Activated CD4-positive, CD25-positive, alpha-beta regulatory T cell (primary cell): ENCODE data around the gene SRGAP3.
"Not testable (repeated sequence)": the region's sequence is repeated elsewhere in the genome, so short reads cannot be mapped to it uniquely, and the experiment has no call there.

ENCODE experiments used
- DNase-seq, 4 experiments: peaks; one replicate each; lab custom pipeline; 2025; lab: John Stamatoyannopoulos, UW

SRGAP3 gene

DNA sequence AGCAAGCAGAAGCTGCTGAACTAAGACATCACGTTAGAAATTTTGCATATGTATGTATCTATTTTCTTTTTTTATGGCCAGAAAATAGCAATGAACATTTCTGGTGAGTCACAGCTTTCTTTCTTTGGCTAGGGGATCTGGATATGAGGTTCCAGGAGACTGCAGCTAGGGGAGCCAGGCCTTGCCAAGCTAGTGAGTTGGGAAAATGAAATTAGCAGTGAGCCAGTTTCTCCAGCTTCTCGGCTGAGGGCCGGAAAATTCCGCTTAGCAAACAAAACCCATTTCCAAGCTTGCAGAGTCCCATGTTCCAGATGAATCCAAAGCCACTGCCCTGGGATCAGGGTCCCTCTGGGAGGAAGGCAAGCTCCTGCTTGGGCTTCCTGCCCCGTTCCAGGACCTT is 137.6 kb downstream of the SRGAP3 start:
- no peak for DNase-seq

DNA sequence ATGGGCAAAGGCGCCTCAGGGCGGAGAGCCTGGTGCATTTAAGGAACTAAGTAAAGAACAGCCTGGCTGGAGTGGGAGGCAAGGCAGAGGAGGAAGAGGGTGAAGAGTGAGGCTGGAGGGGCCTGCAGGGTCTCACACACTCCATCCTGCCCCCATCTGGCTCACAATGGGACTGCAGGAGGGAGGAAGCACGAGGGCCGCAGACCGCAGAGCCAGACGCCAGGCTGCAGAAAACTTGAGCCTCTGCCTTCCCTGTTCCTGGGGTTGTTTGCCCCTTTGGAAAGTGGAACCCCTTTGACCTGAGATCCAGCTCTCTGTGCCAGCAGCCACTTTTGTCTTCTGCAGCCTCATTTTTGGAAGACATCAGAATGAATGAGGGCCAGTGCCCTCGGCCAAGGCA is 138.0 kb downstream of the SRGAP3 start:
- no peak for DNase-seq

DNA sequence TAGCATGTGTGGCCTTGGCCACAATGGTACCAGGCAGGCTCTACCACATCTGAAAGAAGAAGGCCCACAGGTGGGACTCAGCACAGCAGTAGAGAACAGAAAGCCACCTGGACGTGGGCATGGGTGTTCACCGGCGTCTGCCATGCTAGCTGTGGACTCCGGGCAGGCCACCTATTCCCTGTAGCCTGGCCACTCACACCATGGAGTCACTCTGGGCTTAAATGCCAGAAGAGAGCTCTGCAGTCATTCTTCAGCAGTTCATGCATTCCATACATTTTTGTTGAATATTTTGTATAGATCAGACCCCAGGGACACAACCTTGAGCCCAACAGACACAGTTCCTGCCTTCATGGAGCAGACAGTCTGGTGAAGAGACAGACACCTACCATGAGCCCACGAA is 138.6 kb downstream of the SRGAP3 start:
- no peak for DNase-seq

DNA sequence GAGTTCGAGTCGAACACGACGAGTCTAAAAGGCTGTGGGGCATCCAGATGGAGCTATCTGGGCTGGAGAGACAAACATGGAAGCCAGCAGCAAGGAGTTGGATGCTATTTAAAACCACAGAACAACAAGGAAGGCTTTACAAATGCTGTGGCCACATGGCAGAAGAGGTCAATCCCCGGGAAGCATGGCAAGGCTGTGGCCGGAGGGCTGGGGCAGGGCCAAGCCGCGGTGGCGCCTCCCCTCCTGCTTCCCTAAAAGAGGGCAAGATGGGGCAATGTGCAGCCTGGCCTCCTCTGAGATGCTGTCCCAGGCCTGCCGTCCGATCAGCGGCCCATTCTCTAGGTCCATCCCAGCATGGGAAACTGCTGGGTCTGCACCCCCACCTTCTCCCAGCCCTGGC is 139.1 kb downstream of the SRGAP3 start:
- DNase-seq: no peak

DNA sequence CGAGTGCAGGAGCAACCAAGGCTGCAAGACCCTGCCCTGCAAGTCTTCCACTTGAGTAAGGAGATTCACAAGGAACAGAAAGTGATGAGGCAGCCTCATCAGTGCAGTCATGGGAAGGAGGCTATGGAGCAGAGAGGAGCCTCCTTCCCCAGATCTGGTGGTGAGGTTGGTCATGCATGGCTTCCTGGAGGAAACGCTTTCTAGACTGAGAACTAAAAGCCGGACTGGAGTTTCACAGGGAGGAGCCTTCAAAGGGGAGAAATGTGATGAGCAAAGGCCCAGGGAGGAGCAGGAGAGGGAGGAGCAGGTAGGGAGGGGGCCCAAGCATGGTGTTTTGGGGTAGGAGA is 139.9 kb downstream of the SRGAP3 start:
- no peak for DNase-seq

DNA sequence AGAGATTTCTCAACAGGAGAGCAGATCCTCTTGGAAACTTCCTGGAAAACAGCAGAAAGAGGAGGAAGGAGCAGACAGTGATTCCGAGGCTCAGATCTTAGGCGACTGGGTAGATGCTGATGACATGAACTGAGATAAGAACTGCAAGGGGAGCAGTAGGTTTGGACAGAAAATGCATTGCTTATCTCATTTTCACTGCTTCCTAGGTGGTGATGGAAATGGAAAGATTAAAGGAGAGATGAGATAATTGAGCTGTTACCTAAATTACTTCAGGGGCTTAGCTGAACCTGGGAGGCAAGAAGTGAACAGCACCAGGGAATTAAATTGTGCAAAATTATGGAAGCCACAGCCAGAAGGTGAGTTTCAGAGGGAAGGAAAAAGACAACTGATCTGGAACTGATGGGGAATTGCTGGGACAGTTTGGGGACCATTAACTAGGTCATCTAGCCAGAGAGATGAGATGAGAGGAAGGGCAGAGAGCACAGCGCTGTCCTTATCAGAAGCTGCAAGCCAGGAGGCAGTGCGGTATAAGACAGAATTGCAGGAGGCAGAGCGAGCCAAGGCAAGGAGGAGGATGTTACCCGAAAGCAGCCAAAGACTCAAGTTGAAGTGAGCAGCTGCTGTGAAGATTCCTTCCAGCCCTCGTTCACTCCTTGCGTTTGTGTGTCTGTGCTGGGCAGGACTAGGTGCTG is 140.4 kb downstream of the SRGAP3 start:
- no peak for DNase-seq

DNA sequence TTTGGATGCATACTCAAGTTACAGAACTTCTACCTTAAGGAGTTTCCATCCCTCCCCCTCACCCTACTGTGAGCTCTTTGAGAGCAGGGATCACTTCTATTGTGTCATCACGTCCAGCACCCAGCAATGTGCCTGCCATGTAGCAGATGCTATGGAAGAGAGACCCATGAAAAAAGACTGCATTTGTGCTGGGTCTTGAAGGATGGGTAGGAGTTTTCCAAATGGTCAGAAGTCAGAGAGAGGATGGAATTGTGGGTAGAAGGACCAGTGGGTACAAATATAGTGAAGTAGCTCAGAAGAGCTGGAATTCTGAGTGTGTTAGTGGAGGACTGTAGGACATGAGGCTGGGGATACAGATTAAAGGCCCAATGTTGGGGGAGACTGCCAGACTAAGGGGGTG is 141.7 kb downstream of the SRGAP3 start:
- no peak for DNase-seq

DNA sequence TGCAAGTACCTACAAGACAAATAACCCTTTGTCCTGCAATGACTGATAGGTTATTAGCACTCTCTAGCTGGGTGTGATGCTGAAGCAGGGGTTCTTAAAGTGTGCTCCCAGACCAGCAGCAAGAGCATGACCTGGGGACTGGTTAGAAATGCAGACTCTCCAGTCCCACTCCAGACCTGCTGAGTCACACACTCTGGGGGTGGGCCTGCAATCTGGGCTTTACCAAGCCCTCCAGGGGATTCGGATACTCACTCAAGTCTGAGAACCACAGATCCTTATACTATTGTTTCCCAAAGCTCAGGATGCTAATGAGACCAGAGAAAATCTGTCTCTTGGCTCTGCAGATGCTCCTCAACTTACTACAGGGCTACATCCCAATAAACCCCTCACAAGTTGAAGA is 144.0 kb downstream of the SRGAP3 start:
- DNase-seq: no peak

DNA sequence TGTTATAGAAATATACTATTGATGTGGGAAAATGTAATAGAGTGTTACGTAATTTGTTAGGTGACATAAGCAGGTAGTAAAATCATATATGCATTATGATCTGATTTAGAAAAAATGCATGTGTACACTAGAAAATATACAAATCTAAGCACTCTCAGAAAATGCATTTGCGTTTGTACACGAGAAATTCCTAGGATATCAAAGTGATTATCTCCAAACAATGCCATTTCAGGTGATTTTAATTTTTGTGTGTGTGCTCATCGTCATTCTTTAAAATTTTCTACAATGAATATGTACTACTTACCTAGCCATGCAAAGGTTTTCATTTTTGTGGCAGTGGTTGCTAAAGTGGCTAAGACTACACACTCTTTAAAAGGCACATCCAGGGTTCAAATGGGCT is 145.3 kb downstream of the SRGAP3 start:
- DNase-seq: no peak

DNA sequence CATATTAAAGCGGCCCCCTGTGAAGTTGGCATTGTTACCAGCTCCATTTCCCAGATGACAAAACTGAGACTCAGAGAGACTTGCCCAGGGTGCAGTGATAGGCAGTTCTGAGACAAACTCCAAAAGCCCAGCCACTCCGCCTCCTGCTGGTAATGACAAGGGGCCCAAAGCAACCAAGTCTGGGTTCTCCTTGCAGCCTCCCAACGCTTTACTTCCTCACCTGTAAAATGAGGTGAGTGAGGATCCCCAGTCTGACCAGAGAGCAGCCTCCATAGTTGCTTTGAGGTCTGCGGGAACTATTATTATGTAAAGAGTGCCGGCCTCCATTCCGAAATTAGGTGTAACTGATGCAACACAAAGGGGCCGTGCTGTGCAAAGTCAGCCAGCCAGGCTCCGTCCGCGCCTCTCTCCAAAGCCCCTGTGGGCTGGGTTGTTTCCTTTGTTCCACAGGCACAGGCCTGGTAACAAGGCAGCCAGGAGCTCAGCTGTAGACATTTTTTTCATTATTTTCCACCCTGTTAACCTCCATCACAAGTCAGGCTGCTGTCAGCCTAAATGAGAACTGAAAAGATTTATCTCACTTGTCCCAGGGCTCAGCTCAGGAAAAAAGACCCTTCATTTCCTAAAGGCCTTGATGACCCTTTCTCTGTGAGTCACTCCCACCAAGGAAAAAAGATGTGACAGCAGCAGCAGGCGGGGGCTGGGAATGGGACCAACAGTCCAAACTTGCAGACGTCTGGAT is 147.0 kb downstream of the SRGAP3 start:
- no peak for DNase-seq

DNA sequence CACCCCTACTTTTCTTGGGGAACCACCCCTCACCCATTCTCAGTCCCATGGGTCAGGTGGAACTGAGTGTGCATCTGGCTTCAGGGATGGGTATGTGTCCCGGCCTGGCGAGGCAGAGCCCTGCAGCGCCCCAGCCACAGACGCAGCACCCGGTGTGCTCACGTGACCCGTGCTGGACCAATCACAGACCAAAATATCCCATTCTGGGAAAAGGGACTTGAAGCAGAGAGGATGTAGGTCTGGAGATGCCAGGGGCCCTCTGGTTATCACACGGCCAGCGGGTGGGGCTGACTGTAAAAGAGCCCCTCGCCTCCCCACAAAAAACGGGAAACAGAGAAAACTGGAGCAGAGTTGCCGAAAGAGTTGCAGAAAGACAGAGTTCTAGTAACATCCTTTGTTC is 148.2 kb downstream of the SRGAP3 start:
- DNase-seq: no peak

DNA sequence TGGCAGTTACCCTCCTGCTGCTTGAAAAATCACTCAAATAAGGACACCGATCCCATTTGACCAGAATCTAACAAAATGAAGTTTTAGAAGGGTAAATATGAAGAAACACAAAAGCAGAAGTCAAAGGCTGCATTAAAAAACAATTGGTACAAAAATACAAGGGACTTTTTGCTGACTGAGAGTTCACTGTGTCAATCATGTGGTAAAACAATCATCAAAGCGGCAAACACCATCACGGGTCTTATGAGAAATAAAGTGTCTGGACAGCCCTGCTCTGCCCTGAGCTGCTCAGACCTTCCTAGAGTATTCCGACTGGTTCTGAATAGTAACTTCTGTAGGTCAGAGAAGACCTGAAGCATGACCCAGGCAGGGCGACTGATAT is 148.9 kb downstream of the SRGAP3 start:
- no peak for DNase-seq

DNA sequence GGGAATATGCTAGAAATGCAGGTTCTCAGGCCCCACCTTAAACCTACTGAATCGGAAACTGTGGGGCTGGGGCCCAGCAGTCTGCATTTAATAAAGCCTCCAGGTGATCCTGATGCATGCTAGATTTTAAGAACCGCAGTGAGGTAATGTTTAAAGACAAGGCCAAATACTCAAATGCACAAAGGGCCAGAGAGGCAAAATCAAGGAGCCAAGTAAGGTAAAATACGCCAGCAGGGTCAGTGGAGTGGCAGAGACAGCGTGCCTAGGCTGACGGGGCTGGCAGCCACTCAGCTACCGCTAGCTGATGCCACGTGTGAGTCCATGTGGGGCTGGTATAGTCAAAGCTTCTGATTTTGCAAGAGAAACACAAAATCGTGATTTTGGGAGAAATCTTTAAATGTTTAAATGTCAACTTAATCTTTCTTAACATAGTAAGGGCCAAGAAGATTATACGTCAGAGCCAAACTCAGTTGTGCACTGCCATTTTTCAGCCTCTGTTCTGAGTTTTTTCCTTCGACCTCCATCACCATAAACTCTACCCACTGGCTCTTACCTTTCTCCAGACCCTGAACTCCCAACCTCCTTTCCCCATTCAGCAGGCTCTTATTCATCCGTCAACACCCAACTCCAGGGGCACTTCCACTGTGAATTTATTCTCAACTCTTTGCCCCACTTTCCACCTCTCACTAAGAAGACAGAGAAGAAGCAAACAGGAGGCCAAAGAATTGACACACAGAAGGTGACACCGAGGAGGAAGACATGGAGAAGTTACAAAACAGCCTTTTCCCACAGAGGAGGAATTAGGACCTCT is 149.5 kb downstream of the SRGAP3 start:
- no peak for DNase-seq

DNA sequence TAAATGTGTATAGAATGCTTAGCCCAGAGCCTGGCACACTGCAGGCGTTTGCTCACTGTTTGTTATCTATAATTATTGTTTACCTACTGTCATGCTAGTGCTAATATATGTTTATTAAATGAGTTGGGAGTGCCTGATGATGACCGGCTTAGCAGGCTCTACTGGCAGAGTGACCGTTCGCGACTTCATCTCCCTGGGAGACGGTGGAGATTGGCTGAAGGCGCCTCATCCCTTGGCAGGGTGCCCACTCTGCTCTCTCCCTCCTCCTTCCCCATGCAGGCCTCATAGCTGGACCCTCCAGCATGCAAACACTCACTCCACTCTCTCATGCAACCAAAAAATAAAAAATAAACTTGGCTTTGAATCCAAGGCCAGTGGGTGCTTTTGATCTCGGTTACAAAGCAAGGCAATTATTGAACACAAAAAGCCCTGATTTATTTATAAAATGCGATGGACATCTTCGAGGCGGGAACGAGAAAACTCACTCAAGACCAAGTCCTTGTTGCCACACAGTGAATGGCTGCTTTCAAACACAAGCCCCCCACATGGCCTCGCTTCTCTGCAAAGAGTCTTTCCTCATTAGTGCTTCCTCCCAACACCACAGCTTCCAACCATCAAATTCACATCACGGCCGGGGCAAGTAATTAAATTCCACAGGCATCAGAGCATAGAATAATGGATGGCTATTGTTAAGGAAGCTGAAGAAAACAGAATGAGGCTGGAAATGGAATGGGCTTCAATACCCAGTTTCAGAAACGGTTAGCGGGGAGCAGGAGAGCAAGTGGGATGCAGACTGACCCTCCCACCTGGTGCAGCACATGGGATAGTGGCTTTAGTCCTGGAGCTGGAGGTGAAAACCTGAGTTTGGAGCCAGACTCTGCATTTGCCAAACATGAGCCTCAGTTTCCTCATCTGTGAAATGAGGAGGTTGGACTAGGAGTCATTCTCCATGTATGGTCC is 150.4 kb downstream of the SRGAP3 start:
- no peak for DNase-seq

DNA sequence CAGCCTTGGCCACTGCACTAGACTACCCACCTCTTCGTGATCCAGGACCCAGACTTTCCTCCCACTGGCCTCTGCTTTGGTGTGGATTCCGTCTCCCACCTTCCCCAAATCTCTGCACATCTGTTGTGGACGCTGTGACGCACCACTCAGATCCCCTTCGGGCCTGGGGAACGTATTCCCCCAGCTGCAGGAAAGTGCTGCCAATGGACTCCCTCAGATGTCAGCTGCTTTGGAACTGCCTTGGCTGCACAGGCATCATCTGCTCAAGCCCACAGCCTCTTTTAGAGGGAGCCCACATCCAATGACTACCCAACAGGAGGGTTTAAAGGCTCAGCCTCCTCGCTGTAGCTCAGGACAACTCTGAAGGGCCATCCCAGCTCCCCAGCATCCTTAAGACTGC is 152.0 kb downstream of the SRGAP3 start:
- DNase-seq: no peak

DNA sequence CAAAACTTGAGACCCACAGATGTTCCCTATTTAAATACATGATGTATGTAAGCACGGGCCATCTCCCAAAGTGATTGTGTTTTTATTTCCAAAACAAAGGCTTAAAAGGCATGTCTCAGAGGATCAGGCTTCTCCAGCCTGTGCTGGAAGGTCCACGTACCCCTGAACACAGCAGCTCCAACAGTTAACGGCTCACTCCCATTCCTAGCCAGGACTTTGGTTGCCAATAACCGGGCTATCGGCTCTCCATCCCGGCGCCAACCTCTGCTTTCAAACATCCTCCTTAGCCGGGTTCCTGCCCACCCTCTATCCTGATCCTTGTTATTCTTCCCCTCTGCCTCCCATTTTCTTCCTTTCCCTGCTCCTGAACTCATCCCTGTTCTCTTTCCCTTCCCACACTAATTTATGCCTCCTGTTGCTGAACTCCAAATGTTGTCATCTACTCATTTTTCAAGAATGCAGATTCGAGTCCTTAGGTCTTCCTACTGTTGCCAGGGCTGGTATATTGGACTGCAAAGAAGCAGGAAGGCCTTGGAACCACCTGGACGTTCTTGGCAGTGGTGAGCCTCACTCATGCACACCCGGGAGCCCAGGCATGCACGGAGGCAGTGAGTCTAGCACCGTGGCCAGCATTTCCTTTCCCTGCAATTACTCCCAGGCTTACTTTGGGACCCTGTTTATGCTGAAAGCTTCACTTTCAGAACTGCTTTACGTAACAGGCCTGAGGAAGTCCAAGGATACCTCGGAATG is 157.8 kb downstream of the SRGAP3 start:
- DNase-seq: no peak

DNA sequence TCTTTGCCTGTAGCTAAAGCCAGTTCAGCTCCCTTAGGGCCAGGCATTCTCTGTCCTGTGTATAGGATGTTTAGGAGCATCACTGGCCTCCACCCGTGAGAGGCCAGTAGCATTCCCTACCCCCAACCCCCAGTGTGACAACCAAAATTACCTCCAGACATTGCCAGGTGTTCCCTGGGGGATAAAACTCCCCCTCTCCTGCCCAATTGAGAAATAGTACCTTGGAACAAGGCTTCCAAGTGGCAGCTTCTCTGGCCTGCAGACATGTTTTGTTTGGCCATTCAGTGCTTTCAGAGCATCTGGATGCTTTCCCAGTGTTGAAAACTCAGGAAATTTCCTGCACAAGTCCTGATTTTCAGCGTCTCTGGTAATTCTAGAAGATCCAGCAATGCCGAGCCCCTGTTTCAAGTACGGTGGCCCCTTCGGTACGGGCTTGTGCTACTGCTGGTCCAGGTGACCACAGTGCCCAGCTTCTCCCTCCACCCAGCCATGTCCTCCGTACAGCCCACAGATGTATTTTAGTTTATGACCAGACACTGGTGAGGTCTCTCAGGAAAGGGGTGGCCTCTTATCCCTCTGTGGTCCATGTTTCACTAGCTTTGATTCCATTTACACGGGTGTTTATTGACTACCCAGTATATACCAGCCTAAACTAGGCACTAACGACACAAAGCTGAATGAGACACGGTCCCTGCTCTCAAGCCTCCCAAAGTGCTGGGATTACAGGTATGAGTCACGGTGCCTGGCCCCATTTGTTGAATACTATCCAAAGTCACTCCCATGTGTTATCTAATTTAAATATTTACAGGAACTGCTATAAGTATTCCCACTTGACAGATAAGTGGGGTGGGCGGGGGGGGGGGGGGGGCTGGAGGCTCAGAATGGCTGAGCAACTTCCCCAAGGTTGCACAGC is 160.7 kb downstream of the SRGAP3 start:
- no peak for DNase-seq

DNA sequence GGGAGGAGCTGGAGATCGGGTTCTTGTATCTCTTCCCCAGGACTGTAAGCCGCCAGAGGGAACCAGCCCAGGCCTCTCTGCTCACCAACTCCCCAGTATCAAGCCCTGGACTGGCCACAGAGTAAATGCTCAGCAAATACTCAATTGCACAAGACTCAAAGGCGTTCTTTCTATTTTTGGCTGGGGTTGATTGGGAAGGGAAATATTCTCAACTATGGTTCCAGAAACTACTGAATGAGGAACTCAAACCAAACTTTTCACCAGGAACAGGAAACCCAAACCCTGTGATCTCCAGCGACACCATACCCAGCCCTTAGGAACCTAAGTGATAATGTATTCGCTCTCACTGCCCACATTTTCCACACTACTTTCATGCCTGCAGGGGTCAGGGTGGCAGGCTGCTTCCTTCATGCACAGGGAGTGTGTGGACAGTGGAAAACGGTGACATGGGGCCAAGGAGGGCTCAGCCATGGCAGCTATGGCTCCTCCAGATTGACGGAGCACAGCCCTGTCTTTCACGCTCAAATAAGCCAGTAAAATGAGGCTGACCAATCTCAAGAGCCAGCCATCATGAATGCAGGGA is 161.5 kb downstream of the SRGAP3 start:
- DNase-seq: no peak

DNA sequence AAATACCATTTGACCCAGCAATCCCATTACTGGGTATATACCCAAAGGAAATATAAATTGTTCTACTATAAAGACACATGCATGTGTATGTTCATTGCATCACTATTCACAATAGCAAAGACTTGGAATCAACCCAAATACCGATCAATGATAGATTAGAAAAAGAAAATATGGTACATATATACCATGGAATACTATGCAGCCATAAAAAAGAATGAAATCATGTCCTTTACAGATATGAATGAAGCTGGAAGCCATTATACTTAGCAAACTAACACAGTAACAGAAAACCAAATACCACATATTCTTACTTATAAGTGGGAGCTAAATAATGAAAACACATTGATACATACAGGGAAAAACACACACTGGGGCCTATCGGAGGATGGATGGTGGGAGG is 164.0 kb downstream of the SRGAP3 start:
- DNase-seq: not testable (repeated sequence)
